Hepatocyte (in vitro differentiated cells): ENCODE data around the gene VSIG8.

ENCODE experiments used
- EZH2 ChIP-seq: fragments of 200-600 bp; sonication (generic); IDR thresholded peaks from 2 replicates; pipeline ENCODE4 v1.6.1; 2016; ENCODE audit warnings: antibody characterized with exemption, mild to moderate bottlenecking, borderline replicate concordance
- EZH2phosphoT487 ChIP-seq: fragments of 200-600 bp; sonication (generic); IDR thresholded peaks from one replicate; pipeline ENCODE4 v1.6.1; 2018; ENCODE audit warnings: antibody characterized with exemption, mild to moderate bottlenecking, low read depth, moderate library complexity; ENCODE audit not compliant: unreplicated experiment, severe bottlenecking
- TF ChIP-seq, protein P1 (sequence below): fragments of 200-600 bp; sonication (generic); IDR thresholded peaks from 2 replicates; pipeline ENCODE4 v1.5.1; 2016; ENCODE audit warnings: antibody characterized with exemption, mild to moderate bottlenecking; ENCODE audit not compliant: poor library complexity

GRCh38 chr1:159862031-159862430 lies 426 bp downstream of the VSIG8 start:
- TF ChIP-seq, protein P1, sequence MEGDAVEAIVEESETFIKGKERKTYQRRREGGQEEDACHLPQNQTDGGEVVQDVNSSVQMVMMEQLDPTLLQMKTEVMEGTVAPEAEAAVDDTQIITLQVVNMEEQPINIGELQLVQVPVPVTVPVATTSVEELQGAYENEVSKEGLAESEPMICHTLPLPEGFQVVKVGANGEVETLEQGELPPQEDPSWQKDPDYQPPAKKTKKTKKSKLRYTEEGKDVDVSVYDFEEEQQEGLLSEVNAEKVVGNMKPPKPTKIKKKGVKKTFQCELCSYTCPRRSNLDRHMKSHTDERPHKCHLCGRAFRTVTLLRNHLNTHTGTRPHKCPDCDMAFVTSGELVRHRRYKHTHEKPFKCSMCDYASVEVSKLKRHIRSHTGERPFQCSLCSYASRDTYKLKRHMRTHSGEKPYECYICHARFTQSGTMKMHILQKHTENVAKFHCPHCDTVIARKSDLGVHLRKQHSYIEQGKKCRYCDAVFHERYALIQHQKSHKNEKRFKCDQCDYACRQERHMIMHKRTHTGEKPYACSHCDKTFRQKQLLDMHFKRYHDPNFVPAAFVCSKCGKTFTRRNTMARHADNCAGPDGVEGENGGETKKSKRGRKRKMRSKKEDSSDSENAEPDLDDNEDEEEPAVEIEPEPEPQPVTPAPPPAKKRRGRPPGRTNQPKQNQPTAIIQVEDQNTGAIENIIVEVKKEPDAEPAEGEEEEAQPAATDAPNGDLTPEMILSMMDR: no peak
- TF ChIP-seq EZH2 (no peak), EZH2phosphoT487 (no peak)
